Gastrocnemius medialis (tissue), 4 donors: Measurements from ENCODE around the gene ABCC5.
"Not testable (repeated sequence)": the region's sequence is repeated elsewhere in the genome, so short reads cannot be mapped to it uniquely, and the experiment has no call there.

Experiments
- POLR2A ChIP-seq, 2 donors: fragments of 450-650 bp; IDR thresholded peaks; one replicate each; pipeline ENCODE4 v1.6.1; 2017; ENCODE audit warnings: antibody characterized with exemption in 2 of 2, mild to moderate bottlenecking in 2 of 2, moderate library complexity in 2 of 2
- TF ChIP-seq, protein P1 (sequence below), 5 experiments: fragments of 450-650 bp in 3 of 5; fragments of 200-600 bp in 2 of 5; sonication (generic) in 2 of 5; IDR thresholded peaks in 4 of 5; conservative IDR thresholded peaks in 1 of 5; 1 replicate in 4 of 5; 2 replicates in 1 of 5; pipeline ENCODE4 v1.5.1; 2016 to 2019; ENCODE audit warnings: antibody characterized with exemption in 5 of 5, mild to moderate bottlenecking in 3 of 5, moderate library complexity in 3 of 5

DNA sequence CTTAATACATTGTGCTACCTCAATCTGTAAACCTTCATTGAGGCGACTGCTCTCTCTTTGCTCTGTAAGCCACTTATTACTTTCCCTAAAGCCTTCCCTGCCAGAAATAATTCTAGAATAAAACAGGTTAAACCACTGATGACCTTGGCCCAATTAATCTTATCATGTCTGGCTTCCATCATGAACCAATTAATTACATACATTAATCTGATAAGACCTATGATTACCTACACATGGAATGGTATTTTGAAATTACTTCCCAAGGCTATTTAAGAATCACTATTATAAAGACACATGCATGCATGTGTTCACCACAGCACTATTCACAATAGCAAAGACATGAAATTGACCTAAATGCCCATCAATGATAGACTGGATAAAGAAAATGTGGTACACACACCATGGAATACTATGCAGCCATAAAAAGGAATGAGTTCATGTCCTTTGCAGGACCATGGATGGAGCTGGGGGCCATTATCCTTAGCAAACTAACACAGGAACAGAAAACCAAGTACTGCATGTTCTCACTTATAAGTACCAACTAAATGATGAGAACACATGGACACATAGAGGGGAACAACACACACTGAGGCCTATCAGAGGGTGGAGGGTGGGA lies 10.7 kb upstream of the ABCC5 start:
- TF ChIP-seq, protein P1, sequence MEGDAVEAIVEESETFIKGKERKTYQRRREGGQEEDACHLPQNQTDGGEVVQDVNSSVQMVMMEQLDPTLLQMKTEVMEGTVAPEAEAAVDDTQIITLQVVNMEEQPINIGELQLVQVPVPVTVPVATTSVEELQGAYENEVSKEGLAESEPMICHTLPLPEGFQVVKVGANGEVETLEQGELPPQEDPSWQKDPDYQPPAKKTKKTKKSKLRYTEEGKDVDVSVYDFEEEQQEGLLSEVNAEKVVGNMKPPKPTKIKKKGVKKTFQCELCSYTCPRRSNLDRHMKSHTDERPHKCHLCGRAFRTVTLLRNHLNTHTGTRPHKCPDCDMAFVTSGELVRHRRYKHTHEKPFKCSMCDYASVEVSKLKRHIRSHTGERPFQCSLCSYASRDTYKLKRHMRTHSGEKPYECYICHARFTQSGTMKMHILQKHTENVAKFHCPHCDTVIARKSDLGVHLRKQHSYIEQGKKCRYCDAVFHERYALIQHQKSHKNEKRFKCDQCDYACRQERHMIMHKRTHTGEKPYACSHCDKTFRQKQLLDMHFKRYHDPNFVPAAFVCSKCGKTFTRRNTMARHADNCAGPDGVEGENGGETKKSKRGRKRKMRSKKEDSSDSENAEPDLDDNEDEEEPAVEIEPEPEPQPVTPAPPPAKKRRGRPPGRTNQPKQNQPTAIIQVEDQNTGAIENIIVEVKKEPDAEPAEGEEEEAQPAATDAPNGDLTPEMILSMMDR (IDR thresholded peaks at IDR 0.05 in 4 of 5, conservative IDR thresholded peaks at IDR 0.05 in 1 of 5): not testable (repeated sequence)
- TF ChIP-seq POLR2A (IDR thresholded peaks at IDR 0.05): not testable (repeated sequence)
